HepG2 (cell line): ENCODE results near the gene ZNF697. TPM values are rescaled to one million over a fixed set of nuclear protein-coding genes. Genes with fewer than 3 reads are reported as not detected.
A peak's percentile ranks its signal among the peaks of the same experiment; 100 is the strongest.

Experiments used
- FOSL2 ChIP-seq: sonication (generic); formaldehyde crosslinking; IDR thresholded peaks from 2 replicates; pipeline ENCODE4 v1.4.0; 2020; ENCODE audit warnings: missing genetic modification reagents
- FOXC1 ChIP-seq: sonication (generic); formaldehyde crosslinking; IDR thresholded peaks from 2 replicates; pipeline ENCODE4 v1.8.0; 2022; ENCODE audit warnings: mild to moderate bottlenecking, missing genetic modification reagents, borderline replicate concordance
- HNRNPK ChIP-seq: fragments of 200-400 bp; formaldehyde crosslinking; IDR thresholded peaks from 2 replicates; pipeline ENCODE4 v1.6.1; 2018; ENCODE audit warnings: low read length, low read depth, moderate library complexity, mild to moderate bottlenecking; ENCODE audit not compliant: poor library complexity, severe bottlenecking
- KLF13 ChIP-seq: sonication (generic); formaldehyde crosslinking; IDR thresholded peaks from 2 replicates; pipeline ENCODE4 v1.4.0; 2020; ENCODE audit warnings: mild to moderate bottlenecking, missing genetic modification reagents
- KLF16 ChIP-seq, 2 experiments: sonication (generic) in 1 of 2; formaldehyde crosslinking in 1 of 2; IDR thresholded peaks; 2 replicates each; pipeline versions ENCODE4 v1.6.1 to v1.8.0; 2016 to 2023; ENCODE audit warnings: missing genetic modification reagents in 2 of 2, missing compliant biosample characterization in 1 of 2
- LRRFIP1 ChIP-seq: sonication (generic); formaldehyde crosslinking; conservative IDR thresholded peaks from 2 replicates; pipeline ENCODE4 v1.4.0; 2020; ENCODE audit warnings: missing genetic modification reagents
- MZF1 ChIP-seq: sonication (generic); formaldehyde crosslinking; IDR thresholded peaks from 2 replicates; pipeline ENCODE4 v1.8.1; 2023; ENCODE audit warnings: mild to moderate bottlenecking, missing genetic modification reagents, borderline replicate concordance
- NONO ChIP-seq, 2 experiments: fragments of 450-650 bp in 1 of 2; sonication (generic) in 1 of 2; formaldehyde crosslinking in 1 of 2; IDR thresholded peaks in 1 of 2; conservative IDR thresholded peaks in 1 of 2; 2 replicates each; pipeline versions ENCODE4 v1.6.1 to v1.8.0; 2017 to 2022; ENCODE audit warnings: mild to moderate bottlenecking in 1 of 2, missing genetic modification reagents in 1 of 2, moderate library complexity in 1 of 2
- NR2C2 ChIP-seq: sonication (generic); formaldehyde crosslinking; IDR thresholded peaks from 2 replicates; pipeline ENCODE4 v1.4.0; 2020; ENCODE audit warnings: missing genetic modification reagents, mild to moderate bottlenecking, moderate library complexity, borderline replicate concordance
- PRPF4 ChIP-seq: fragments of 200-400 bp; formaldehyde crosslinking; IDR thresholded peaks from 2 replicates; pipeline ENCODE4 v1.6.1; 2016; ENCODE audit warnings: low read length, low read depth; ENCODE audit not compliant: poor library complexity, severe bottlenecking
- SATB2 ChIP-seq: sonication (generic); formaldehyde crosslinking; IDR thresholded peaks from 2 replicates; pipeline ENCODE4 v1.5.0; 2020; ENCODE audit warnings: missing genetic modification reagents
- SMAD1 ChIP-seq: sonication (generic); formaldehyde crosslinking; IDR thresholded peaks from 2 replicates; pipeline ENCODE4 v1.4.0; 2020; ENCODE audit warnings: missing genetic modification reagents, low read depth, mild to moderate bottlenecking, borderline replicate concordance
- TFDP2 ChIP-seq: sonication (generic); formaldehyde crosslinking; IDR thresholded peaks from 2 replicates; pipeline ENCODE4 v1.4.0; 2020; ENCODE audit warnings: missing genetic modification reagents
- TRIM22 ChIP-seq: fragments of 450-650 bp; IDR thresholded peaks from 2 replicates; pipeline ENCODE4 v1.6.1; 2017
- ZBTB38 ChIP-seq: sonication (generic); formaldehyde crosslinking; IDR thresholded peaks from 2 replicates; pipeline ENCODE4 v1.5.1; 2020; ENCODE audit warnings: mild to moderate bottlenecking, missing genetic modification reagents
- ZNF556 ChIP-seq: sonication (generic); formaldehyde crosslinking; IDR thresholded peaks from 2 replicates; pipeline ENCODE4 v1.4.0; 2020; ENCODE audit warnings: mild to moderate bottlenecking, missing genetic modification reagents, borderline replicate concordance
- ZNF605 ChIP-seq: sonication (generic); formaldehyde crosslinking; IDR thresholded peaks from 2 replicates; pipeline ENCODE4 v1.8.0; 2022; ENCODE audit warnings: mild to moderate bottlenecking, missing genetic modification reagents
- ZNF614 ChIP-seq: IDR thresholded peaks from 2 replicates; pipeline ENCODE4 v1.6.1; 2018; ENCODE audit warnings: missing biosample characterization, missing genetic modification reagents, inconsistent platforms, borderline replicate concordance
- ZNF740 ChIP-seq: sonication (generic); formaldehyde crosslinking; IDR thresholded peaks from 2 replicates; pipeline ENCODE4 v1.4.0; 2020; ENCODE audit warnings: missing genetic modification reagents
- ZZZ3 ChIP-seq: sonication (generic); formaldehyde crosslinking; IDR thresholded peaks from 2 replicates; pipeline ENCODE4 v1.4.0; 2020; ENCODE audit warnings: missing genetic modification reagents, mild to moderate bottlenecking, borderline replicate concordance
- polyA plus RNA-seq, 8 experiments: library from polyadenylated mRNA; depleted of rRNA in 3 of 8; stranded (reverse) in 7 of 8; unstranded in 1 of 8; fragments of >200 nt; fragmentation: Illumina TruSeq in 4 of 8; extraction: Trizol in 4 of 8; gene quantifications; 2 replicates each; pipeline versions ENCODE4 v1.2.1 to v1.2.3, GENCODE V29; 2011 to 2016; ENCODE audit warnings: low read depth in 4 of 8, missing spikeins in 1 of 8, mixed read lengths in 1 of 8; ENCODE audit not compliant: insufficient read depth in 1 of 8
- total RNA-seq, 5 experiments: library from RNA; depleted of rRNA; stranded (reverse); fragments of >200 nt; fragmentation: Illumina TruSeq; extraction: Trizol; gene quantifications; 2 replicates each; pipeline ENCODE4 v1.2.3, GENCODE V29; 2016; ENCODE audit warnings: low read depth in 1 of 5
- TF ChIP-seq, protein P1 (sequence below): IDR thresholded peaks from 2 replicates; pipeline ENCODE4 v1.6.1; 2016; ENCODE audit warnings: missing biosample characterization, missing genetic modification reagents, low read depth

ZNF697 gene
- total and polyA plus RNA-seq, 2 of the 13 experiments (the other 11 are each of a cell fraction or from before 2014, with no cell fraction given): 2.3 to 7.1 TPM

- TF ChIP-seq FOXC1: peak; percentile 49; the same call in 1 of the 2 replicates
- no peak for TF ChIP-seq ZNF740 (CRISPR knock-in tag)
- peak; percentile 82; the same call in 1 of the 2 replicates for TF ChIP-seq ZNF556 (CRISPR knock-in tag)
- TF ChIP-seq SMAD1 (CRISPR knock-in tag): no peak
- TF ChIP-seq LRRFIP1 (CRISPR knock-in tag): no peak
- TF ChIP-seq NONO (IDR thresholded peaks at IDR 0.05): no peak
- TF ChIP-seq NONO (CRISPR knock-in tag; conservative IDR thresholded peaks at IDR 0.05): 0 out of 2 replicates have a peak, but pooled peaks have one; percentile 19
- 0 out of 2 replicates have a peak, but pooled peaks have one; percentile 10 for TF ChIP-seq FOSL2 (CRISPR knock-in tag)
- peak; percentile 69; the same call in 1 of the 2 replicates for TF ChIP-seq ZBTB38 (CRISPR knock-in tag)
- TF ChIP-seq, protein P1, sequence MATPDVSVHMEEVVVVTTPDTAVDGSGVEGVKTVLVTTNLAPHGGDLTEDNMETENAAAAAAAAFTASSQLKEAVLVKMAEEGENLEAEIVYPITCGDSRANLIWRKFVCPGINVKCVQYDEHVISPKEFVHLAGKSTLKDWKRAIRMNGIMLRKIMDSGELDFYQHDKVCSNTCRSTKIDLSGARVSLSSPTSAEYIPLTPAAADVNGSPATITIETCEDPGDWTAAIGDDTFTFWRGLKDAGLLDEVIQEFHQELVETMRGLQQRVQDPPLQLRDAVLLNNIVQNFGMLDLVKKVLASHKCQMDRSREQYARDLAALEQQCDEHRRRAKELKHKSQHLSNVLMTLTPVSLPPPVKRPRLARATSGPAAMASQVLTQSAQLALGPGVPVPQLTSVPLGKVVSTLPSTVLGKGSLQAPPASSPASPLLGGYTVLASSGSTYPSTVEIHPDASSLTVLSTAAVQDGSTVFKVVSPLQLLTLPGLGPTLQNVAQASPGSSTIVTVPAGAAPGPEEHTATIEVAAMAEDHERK (CRISPR knock-in tag): no peak
- no peak for TF ChIP-seq ZNF614
- TF ChIP-seq PRPF4: no peak
- no peak for TF ChIP-seq KLF13 (CRISPR knock-in tag)
- TF ChIP-seq KLF16 (CRISPR knock-in tag; IDR thresholded peaks at IDR 0.05): peak in 1 of 2 experiments; percentile 78; a peak in 1 of 4 replicates
- TF ChIP-seq ZNF605: no peak
- no peak for TF ChIP-seq MZF1 (CRISPR knock-in tag)
- no peak for TF ChIP-seq TRIM22
- no peak for TF ChIP-seq ZZZ3
- peak; percentile 55 for TF ChIP-seq HNRNPK
- TF ChIP-seq TFDP2 (CRISPR knock-in tag): peak; percentile 69; the same call in 1 of the 2 replicates
- TF ChIP-seq SATB2 (CRISPR knock-in tag): peak; percentile 92
- TF ChIP-seq NR2C2 (CRISPR knock-in tag): no peak
Measured at GRCh38 chr1:119631433-119632102, 16.5 kb downstream of the ZNF697 start (continued).
